IPS-18a (cell line): ENCODE measurements around the gene SPTAN1.
A peak's percentile ranks its signal among the peaks of the same experiment; 100 is the strongest.

Experiments used
- H3K27ac ChIP-seq: one replicate; pipeline ENCODE4 v1.5.1; 2013; ENCODE audit warnings: low read length
- H3K27me3 ChIP-seq: one replicate; pipeline ENCODE4 v1.6.1; 2013; ENCODE audit warnings: mild to moderate bottlenecking, low read length; ENCODE audit not compliant: control insufficient read depth, insufficient read depth
- H3K36me3 ChIP-seq: one replicate; pipeline ENCODE4 v1.6.1; 2013; ENCODE audit warnings: low read depth, low read length; ENCODE audit not compliant: control insufficient read depth
- H3K4me1 ChIP-seq: one replicate; pipeline ENCODE4 v1.6.1; 2013; ENCODE audit warnings: low read depth, low read length; ENCODE audit not compliant: control insufficient read depth
- H3K4me3 ChIP-seq: one replicate; pipeline ENCODE4 v1.5.1; 2013; ENCODE audit warnings: low read length
- H3K9ac ChIP-seq: one replicate; pipeline ENCODE4 v1.6.1; 2013; ENCODE audit warnings: mild to moderate bottlenecking, low read length, moderate library complexity
- H3K9me3 ChIP-seq: one replicate; pipeline ENCODE4 v1.6.1; 2013; ENCODE audit warnings: low read depth, low read length; ENCODE audit not compliant: control insufficient read depth

The SPTAN1 gene

GRCh38 chr9:128529191-128529590 is 23.2 kb upstream of the SPTAN1 start:
- Histone ChIP-seq H3K36me3 (peaks cover 29% of the 10 kb centered on the region), H3K9ac (no peak overlapping the region), H3K27me3 (no peaks in the 10 kb centered on the region), H3K4me1 (no peaks in the 10 kb centered on the region), H3K4me3 (no peak overlapping the region), H3K27ac (no peak overlapping the region), H3K9me3 (no peaks in the 10 kb centered on the region)

GRCh38 chr9:128532581-128532980 is 19.8 kb upstream of the SPTAN1 start:
- H3K9ac ChIP-seq = no peak overlapping the region
- H3K27ac ChIP-seq = no peak overlapping the region
- no peaks in the 10 kb centered on the region for H3K9me3 ChIP-seq
- H3K36me3 ChIP-seq = peaks cover 20% of the 10 kb centered on the region
- H3K27me3 ChIP-seq = no peaks in the 10 kb centered on the region
- no peaks in the 10 kb centered on the region for H3K4me1 ChIP-seq
- no peak overlapping the region for H3K4me3 ChIP-seq

- Histone ChIP-seq H3K27me3 (no peaks in the 10 kb centered on the region), H3K4me1 (no peaks in the 10 kb centered on the region), H3K27ac (no peak overlapping the region), H3K9ac (no peak overlapping the region), H3K4me3 (no peak overlapping the region), H3K9me3 (no peaks in the 10 kb centered on the region), H3K36me3 (peaks cover 27% of the 10 kb centered on the region)
Measured at GRCh38 chr9:128540634-128541360, 11.6 kb upstream of the SPTAN1 start.

GRCh38 chr9:128546504-128546903 is 5.9 kb upstream of the SPTAN1 start:
- peaks cover 18% of the 10 kb centered on the region for H3K27me3 ChIP-seq
- no peak overlapping the region for H3K9ac ChIP-seq
- H3K4me3 ChIP-seq = no peak overlapping the region
- no peak overlapping the region for H3K27ac ChIP-seq
- peaks cover 7% of the 10 kb centered on the region for H3K4me1 ChIP-seq
- H3K36me3 ChIP-seq = no peaks in the 10 kb centered on the region
- H3K9me3 ChIP-seq = no peaks in the 10 kb centered on the region

GRCh38 chr9:128548876-128549275 is 3.5 kb upstream of the SPTAN1 start:
- H3K9ac ChIP-seq = no peak overlapping the region
- H3K27me3 ChIP-seq = peaks cover 27% of the 10 kb centered on the region
- no peaks in the 10 kb centered on the region for H3K9me3 ChIP-seq
- no peaks in the 10 kb centered on the region for H3K36me3 ChIP-seq
- H3K4me1 ChIP-seq = peaks cover 17% of the 10 kb centered on the region
- no peak overlapping the region for H3K27ac ChIP-seq
- no peak overlapping the region for H3K4me3 ChIP-seq

GRCh38 chr9:128550226-128550625 is 2.2 kb upstream of the SPTAN1 start:
- Histone ChIP-seq H3K4me3 (no peak overlapping the region), H3K9me3 (no peaks in the 10 kb centered on the region), H3K9ac (no peak overlapping the region), H3K4me1 (peaks cover 30% of the 10 kb centered on the region), H3K27ac (no peak overlapping the region), H3K27me3 (peaks cover 35% of the 10 kb centered on the region), H3K36me3 (no peaks in the 10 kb centered on the region)

GRCh38 chr9:128550770-128551656 is 1.4 kb upstream of the SPTAN1 start:
- Histone ChIP-seq H3K9me3 (no peaks in the 10 kb centered on the region), H3K9ac (peak overlapping the region; percentile 43), H3K27me3 (peaks cover 35% of the 10 kb centered on the region), H3K4me1 (peaks cover 33% of the 10 kb centered on the region), H3K4me3 (peak overlapping the region; percentile 72), H3K27ac (no peak overlapping the region), H3K36me3 (no peaks in the 10 kb centered on the region)

GRCh38 chr9:128551657-128552152 is 682 bp upstream of the SPTAN1 start:
- Histone ChIP-seq H3K4me1 (peaks cover 33% of the 10 kb centered on the region), H3K4me3 (peak overlapping the region; percentile 72), H3K9me3 (no peaks in the 10 kb centered on the region), H3K27ac (no peak overlapping the region), H3K9ac (peak overlapping the region; percentile 43), H3K27me3 (peaks cover 35% of the 10 kb centered on the region), H3K36me3 (no peaks in the 10 kb centered on the region)

GRCh38 chr9:128552744-128553440 is 505 bp downstream of the SPTAN1 start:
- Histone ChIP-seq H3K4me1 (peaks cover 33% of the 10 kb centered on the region), H3K9me3 (no peaks in the 10 kb centered on the region), H3K9ac (peak overlapping the region; percentile 64), H3K36me3 (no peaks in the 10 kb centered on the region), H3K27ac (no peak overlapping the region), H3K27me3 (peaks cover 35% of the 10 kb centered on the region), H3K4me3 (peak overlapping the region; percentile 87)

- Histone ChIP-seq H3K36me3 (no peaks in the 10 kb centered on the region), H3K4me1 (peaks cover 33% of the 10 kb centered on the region), H3K9ac (peak overlapping the region; percentile 64), H3K27ac (no peak overlapping the region), H3K9me3 (no peaks in the 10 kb centered on the region), H3K27me3 (peaks cover 35% of the 10 kb centered on the region), H3K4me3 (peak overlapping the region; percentile 87)
Measured at GRCh38 chr9:128553728-128554127, 1.3 kb downstream of the SPTAN1 start.

- Histone ChIP-seq H3K4me3 (peak overlapping the region; percentile 87), H3K27me3 (peaks cover 35% of the 10 kb centered on the region), H3K9ac (no peak overlapping the region), H3K27ac (no peak overlapping the region), H3K36me3 (no peaks in the 10 kb centered on the region), H3K9me3 (no peaks in the 10 kb centered on the region), H3K4me1 (peaks cover 33% of the 10 kb centered on the region)
Measured at GRCh38 chr9:128554155-128554862, 1.9 kb downstream of the SPTAN1 start.
